GM18868 (cell line): ENCODE results near the gene RTN4.
"Not testable (repeated sequence)": the region's sequence is repeated elsewhere in the genome, so short reads cannot be mapped to it uniquely, and the experiment has no call there.

Source experiments
- ATAC-seq: cut with Tn5 transposase; IDR thresholded peaks from one replicate; pipeline ENCODE4 v1.9.1; 2021; ENCODE audit warnings: mild to moderate bottlenecking, moderate library complexity; ENCODE audit not compliant: unreplicated experiment

RTN4 gene

GRCh38 chr2:55011831-55012671 is 38.2 kb downstream of the RTN4 start:
- no peak for ATAC-seq

- no peak for ATAC-seq
Observed at GRCh38 chr2:55010915-55011314, 39.3 kb downstream of the RTN4 start.

- peak; percentile 96 for ATAC-seq
Observed at GRCh38 chr2:55010149-55010591, 40.1 kb downstream of the RTN4 start.

GRCh38 chr2:55009277-55010060 is 40.8 kb downstream of the RTN4 start:
- peak; percentile 22 for ATAC-seq

GRCh38 chr2:55006306-55006705 is 43.9 kb downstream of the RTN4 start:
- no peak for ATAC-seq

- no peak for ATAC-seq
Observed at GRCh38 chr2:55003706-55004639, 46.3 kb downstream of the RTN4 start.

- no peak for ATAC-seq
Observed at GRCh38 chr2:55001716-55002115, 48.5 kb downstream of the RTN4 start.

GRCh38 chr2:55000341-55000740 is 49.9 kb downstream of the RTN4 start:
- ATAC-seq = no peak

GRCh38 chr2:54999182-54999581 is 51.1 kb downstream of the RTN4 start:
- peak; percentile 53 for ATAC-seq

GRCh38 chr2:54997826-54998225 is 52.4 kb downstream of the RTN4 start:
- no peak for ATAC-seq

GRCh38 chr2:54995553-54995952 is 54.7 kb downstream of the RTN4 start:
- peak; percentile 78 for ATAC-seq

GRCh38 chr2:54990694-54991093 is 59.6 kb downstream of the RTN4 start:
- ATAC-seq = not testable (repeated sequence)

- no peak for ATAC-seq
Observed at GRCh38 chr2:54988612-54989011, 61.6 kb downstream of the RTN4 start.

GRCh38 chr2:54986264-54986663 is 64.0 kb downstream of the RTN4 start:
- ATAC-seq = no peak

GRCh38 chr2:54984476-54984875 is 65.8 kb downstream of the RTN4 start:
- no peak for ATAC-seq

- ATAC-seq = no peak
Observed at GRCh38 chr2:54983345-54984220, 66.7 kb downstream of the RTN4 start.

- ATAC-seq = no peak
Observed at GRCh38 chr2:54981385-54981784, 68.9 kb downstream of the RTN4 start.

- no peak for ATAC-seq
Observed at GRCh38 chr2:54979321-54980044, 70.8 kb downstream of the RTN4 start.

- ATAC-seq = peak; percentile 95
Observed at GRCh38 chr2:54977149-54977548, 73.1 kb downstream of the RTN4 start.
